Activated CD4-positive, alpha-beta T cell treated with anti-CD3 and anti-CD28 coated beads, Interleukin-2, amount 10 ng/mL, durations not matched to agents 7 days and 5 days (primary cell): ENCODE results near the gene SLC6A5. TPM values are rescaled to one million over a fixed set of nuclear protein-coding genes. Genes with fewer than 3 reads are reported as not detected.

ENCODE experiments used
- CTCF ChIA-PET: fragments of 350-600 bp; sonication (Branson Sonifier 250); formaldehyde crosslinking; loops from one replicate; lab custom pipeline; 2021; ENCODE audit warnings: antibody characterized with exemption; lab: Charles Lee
- POLR2A ChIA-PET: fragments of 350-600 bp; sonication (Branson Sonifier 250); formaldehyde crosslinking; loops from one replicate; lab custom pipeline; 2021; ENCODE audit warnings: antibody characterized with exemption; lab: Charles Lee
- DNase-seq: peaks from one replicate; pipeline ENCODE4 v3.0.0-alpha.2; 2020
- H3K27ac Mint-ChIP-seq: one replicate; pipeline ENCODE4 v1.8.0; 2021; ENCODE audit warnings: mild to moderate bottlenecking, moderate library complexity, mixed read lengths
- H3K27me3 Mint-ChIP-seq: one replicate; pipeline ENCODE4 v1.8.0; 2021; ENCODE audit warnings: mixed read lengths
- H3K36me3 Mint-ChIP-seq: one replicate; pipeline ENCODE4 v1.8.0; 2021; ENCODE audit warnings: low read depth, mixed read lengths
- H3K4me1 Mint-ChIP-seq: one replicate; pipeline ENCODE4 v1.8.0; 2021; ENCODE audit warnings: mixed read lengths
- H3K4me3 Mint-ChIP-seq: one replicate; pipeline ENCODE4 v1.8.0; 2021; ENCODE audit warnings: mild to moderate bottlenecking, moderate library complexity, mixed read lengths
- H3K9me3 Mint-ChIP-seq: one replicate; pipeline ENCODE4 v1.8.0; 2021; ENCODE audit warnings: mixed read lengths
- total RNA-seq, 2 experiments: library from RNA; stranded (reverse); gene quantifications; one replicate each; pipeline ENCODE4 v1.2.3, GENCODE V29; 2021

SLC6A5 gene
- total RNA-seq, 2 experiments from 2014 or later, result not detected

- H3K9me3 Mint-ChIP-seq, result peaks cover 2% of the 10 kb centered on the region
- H3K4me3 Mint-ChIP-seq, result no peak overlapping the region
- no peaks in the 10 kb centered on the region for H3K36me3 Mint-ChIP-seq
- H3K4me1 Mint-ChIP-seq, result peaks cover 3% of the 10 kb centered on the region
- CTCF ChIA-PET, result no interaction called here
- H3K27me3 Mint-ChIP-seq, result peaks cover 91% of the 10 kb centered on the region
- H3K27ac Mint-ChIP-seq, result no peak overlapping the region
- POLR2A ChIA-PET, result no interaction called here
- DNase-seq, result no peak
Measured at GRCh38 chr11:20600020-20600346, 575 bp downstream of the SLC6A5 start.

- peaks cover 3% of the 10 kb centered on the region for H3K4me1 Mint-ChIP-seq
- H3K27me3 Mint-ChIP-seq, result peaks cover 92% of the 10 kb centered on the region
- DNase-seq, result no peak
- CTCF ChIA-PET, result no interaction called here
- POLR2A ChIA-PET, result no interaction called here
- no peaks in the 10 kb centered on the region for H3K36me3 Mint-ChIP-seq
- H3K9me3 Mint-ChIP-seq, result peaks cover 2% of the 10 kb centered on the region
- no peak overlapping the region for H3K27ac Mint-ChIP-seq
- no peak overlapping the region for H3K4me3 Mint-ChIP-seq
Measured at GRCh38 chr11:20600551-20600950, 1.1 kb downstream of the SLC6A5 start.

- Mint-ChIP-seq H3K27me3 (peaks cover 92% of the 10 kb centered on the region), H3K27ac (no peak overlapping the region), H3K9me3 (peaks cover 2% of the 10 kb centered on the region), H3K4me1 (peaks cover 3% of the 10 kb centered on the region), H3K4me3 (no peak overlapping the region), H3K36me3 (no peaks in the 10 kb centered on the region)
- DNase-seq, result no peak
- CTCF ChIA-PET, result interaction anchor here (1.7 kb wide), 1 partner anchor 9 kb away, joined by 3 read pairs; no protein-coding TSS in a partner anchor
- POLR2A ChIA-PET, result no interaction called here
Measured at GRCh38 chr11:20601221-20601914, 2.0 kb downstream of the SLC6A5 start.

GRCh38 chr11:20604295-20604803 lies 4.9 kb downstream of the SLC6A5 start:
- Mint-ChIP-seq H3K9me3 (no peaks in the 10 kb centered on the region), H3K27ac (no peak overlapping the region), H3K27me3 (peaks cover 90% of the 10 kb centered on the region), H3K4me1 (no peaks in the 10 kb centered on the region), H3K36me3 (no peaks in the 10 kb centered on the region), H3K4me3 (no peak overlapping the region)
- CTCF ChIA-PET, result no interaction called here
- no peak for DNase-seq
- POLR2A ChIA-PET, result no interaction called here

GRCh38 chr11:20604864-20605601 lies 5.6 kb downstream of the SLC6A5 start:
- Mint-ChIP-seq H3K4me1 (peaks cover 1% of the 10 kb centered on the region), H3K4me3 (no peak overlapping the region), H3K27ac (no peak overlapping the region), H3K36me3 (no peaks in the 10 kb centered on the region), H3K9me3 (no peaks in the 10 kb centered on the region), H3K27me3 (peaks cover 86% of the 10 kb centered on the region)
- DNase-seq, result no peak
- ChIA-PET POLR2A (no interaction called here), CTCF (no interaction called here)

- Mint-ChIP-seq H3K36me3 (no peaks in the 10 kb centered on the region), H3K27ac (no peak overlapping the region), H3K9me3 (no peaks in the 10 kb centered on the region), H3K4me1 (peaks cover 6% of the 10 kb centered on the region), H3K4me3 (no peak overlapping the region), H3K27me3 (peaks cover 86% of the 10 kb centered on the region)
- no peak for DNase-seq
- ChIA-PET POLR2A (no interaction called here), CTCF (no interaction called here)
Measured at GRCh38 chr11:20605602-20606091, 6.2 kb downstream of the SLC6A5 start.

GRCh38 chr11:20608934-20609333 lies 9.5 kb downstream of the SLC6A5 start:
- H3K4me1 Mint-ChIP-seq, result peaks cover 6% of the 10 kb centered on the region
- ChIA-PET POLR2A (no interaction called here), CTCF (interaction anchor here (0.5 to 1.2 kb wide), 2 partner anchors 95 to 211 kb away, joined by 4 to 8 read pairs; no protein-coding TSS in a partner anchor)
- H3K9me3 Mint-ChIP-seq, result no peaks in the 10 kb centered on the region
- H3K36me3 Mint-ChIP-seq, result no peaks in the 10 kb centered on the region
- no peak overlapping the region for H3K4me3 Mint-ChIP-seq
- no peak for DNase-seq
- no peak overlapping the region for H3K27ac Mint-ChIP-seq
- peaks cover 71% of the 10 kb centered on the region for H3K27me3 Mint-ChIP-seq

- no peak overlapping the region for H3K27ac Mint-ChIP-seq
- DNase-seq, result peak; percentile 54
- peaks cover 62% of the 10 kb centered on the region for H3K27me3 Mint-ChIP-seq
- POLR2A ChIA-PET, result no interaction called here
- peaks cover 6% of the 10 kb centered on the region for H3K4me1 Mint-ChIP-seq
- H3K4me3 Mint-ChIP-seq, result peak overlapping the region; percentile 26
- H3K9me3 Mint-ChIP-seq, result no peaks in the 10 kb centered on the region
- no peaks in the 10 kb centered on the region for H3K36me3 Mint-ChIP-seq
- CTCF ChIA-PET, result interaction anchor here (0.6 to 1.2 kb wide), 7 partner anchors 8 to 482 kb away, joined by 3 to 8 read pairs (median 3); no protein-coding TSS in a partner anchor
Measured at GRCh38 chr11:20609727-20610707, 10.6 kb downstream of the SLC6A5 start.

- DNase-seq, result no peak
- CTCF ChIA-PET, result interaction anchor here (1.1 to 1.2 kb wide), 2 partner anchors 9 to 28 kb away, joined by 3 read pairs; no protein-coding TSS in a partner anchor
- no peaks in the 10 kb centered on the region for H3K9me3 Mint-ChIP-seq
Measured at GRCh38 chr11:20610825-20611224, 11.4 kb downstream of the SLC6A5 start.

GRCh38 chr11:20611445-20611844 lies 12.0 kb downstream of the SLC6A5 start:
- ChIA-PET CTCF (interaction anchor here (1.2 kb wide), 1 partner anchor 9 kb away, joined by 3 read pairs; no protein-coding TSS in a partner anchor), POLR2A (no interaction called here)
- H3K27ac Mint-ChIP-seq, result no peak overlapping the region
- no peak for DNase-seq
- peaks cover 6% of the 10 kb centered on the region for H3K4me1 Mint-ChIP-seq
- no peaks in the 10 kb centered on the region for H3K9me3 Mint-ChIP-seq
- H3K36me3 Mint-ChIP-seq, result no peaks in the 10 kb centered on the region
- peaks cover 52% of the 10 kb centered on the region for H3K27me3 Mint-ChIP-seq
- no peak overlapping the region for H3K4me3 Mint-ChIP-seq

More at GRCh38 chr11:20610825-20611224, 11.4 kb downstream of the SLC6A5 start:
- H3K27me3 Mint-ChIP-seq, result peaks cover 58% of the 10 kb centered on the region
- POLR2A ChIA-PET, result no interaction called here
- H3K4me1 Mint-ChIP-seq, result peaks cover 6% of the 10 kb centered on the region
- no peak overlapping the region for H3K4me3 Mint-ChIP-seq
- no peak overlapping the region for H3K27ac Mint-ChIP-seq
- H3K36me3 Mint-ChIP-seq, result no peaks in the 10 kb centered on the region

GRCh38 chr11:20611892-20612291 lies 12.5 kb downstream of the SLC6A5 start:
- Mint-ChIP-seq H3K4me1 (peaks cover 6% of the 10 kb centered on the region), H3K9me3 (no peaks in the 10 kb centered on the region), H3K27me3 (peaks cover 49% of the 10 kb centered on the region), H3K27ac (no peak overlapping the region), H3K36me3 (no peaks in the 10 kb centered on the region), H3K4me3 (no peak overlapping the region)
- ChIA-PET CTCF (no interaction called here), POLR2A (interaction anchor here (0.6 kb wide), 1 partner anchor 759 kb away, joined by 7 read pairs; no protein-coding TSS in a partner anchor)
- DNase-seq, result no peak

- CTCF ChIA-PET, result no interaction called here
- H3K27ac Mint-ChIP-seq, result no peak overlapping the region
- POLR2A ChIA-PET, result interaction anchor here (0.6 kb wide), 1 partner anchor 759 kb away, joined by 7 read pairs; no protein-coding TSS in a partner anchor
- no peaks in the 10 kb centered on the region for H3K9me3 Mint-ChIP-seq
- peaks cover 46% of the 10 kb centered on the region for H3K27me3 Mint-ChIP-seq
- H3K4me1 Mint-ChIP-seq, result peaks cover 6% of the 10 kb centered on the region
- DNase-seq, result no peak
- no peak overlapping the region for H3K4me3 Mint-ChIP-seq
- no peaks in the 10 kb centered on the region for H3K36me3 Mint-ChIP-seq
Measured at GRCh38 chr11:20612416-20612815, 13.0 kb downstream of the SLC6A5 start.
